OCI-LY7 (cell line): Measurements from ENCODE around the gene APOD.

Experiments
- CTCF ChIP-seq: fragments of 200-600 bp; sonication (generic); conservative IDR thresholded peaks from 2 replicates; pipeline ENCODE4 v1.5.1; 2014; ENCODE audit warnings: mild to moderate bottlenecking, antibody characterized with exemption, low read length, moderate library complexity, mixed read lengths
- EZH2phosphoT487 ChIP-seq: fragments of 200-600 bp; sonication (generic); IDR thresholded peaks from 2 replicates; pipeline ENCODE4 v1.6.1; 2018; ENCODE audit warnings: low read depth, borderline replicate concordance, mild to moderate bottlenecking, mixed run types, antibody characterized with exemption, low read length, moderate library complexity, mixed read lengths

GRCh38 chr3:195544230-195544536 lies 39.6 kb downstream of the APOD start:
- TF ChIP-seq CTCF (no peak), EZH2phosphoT487 (no peak)
